ENCODE measurements around the gene HSF4.

HSF4 gene

GRCh38 chr16:67165121-67166078 is 855 bp downstream of the HSF4 start:
- in situ Hi-C loops (cut with HindIII; ENCODE audit: low sequenced_read_pairs): no loop called here

GRCh38 chr16:67166110-67166547 is 1.6 kb downstream of the HSF4 start:
- in situ Hi-C loops (cut with HindIII; ENCODE audit: low sequenced_read_pairs): no loop called here

- in situ Hi-C loops (cut with HindIII; ENCODE audit: low sequenced_read_pairs): no loop called here
These were observed 2.1 kb downstream of the HSF4 start for GRCh38 chr16:67166598-67167168.

GRCh38 chr16:67167588-67167987 is 3.0 kb downstream of the HSF4 start:
- in situ Hi-C loops (cut with HindIII; ENCODE audit: low sequenced_read_pairs): no loop called here

GRCh38 chr16:67169011-67169451 is 4.5 kb downstream of the HSF4 start:
- in situ Hi-C loops (cut with HindIII; ENCODE audit: low sequenced_read_pairs): no loop called here

GRCh38 chr16:67169642-67170167 is 5.2 kb downstream of the HSF4 start:
- in situ Hi-C loops (cut with HindIII; ENCODE audit: low sequenced_read_pairs): no loop called here

- in situ Hi-C loops (cut with HindIII; ENCODE audit: low sequenced_read_pairs): no loop called here
These were observed 5.8 kb downstream of the HSF4 start, which contains the start of gene NOL3 for GRCh38 chr16:67170168-67170948. Gene NOL3 (plus strand): TSS chr16:67170538.

- in situ Hi-C loops (cut with HindIII; ENCODE audit: low sequenced_read_pairs): no loop called here
These were observed 6.6 kb downstream of the HSF4 start for GRCh38 chr16:67170949-67171649.

- in situ Hi-C loops (cut with HindIII; ENCODE audit: low sequenced_read_pairs): no loop called here
These were observed 8.8 kb downstream of the HSF4 start for GRCh38 chr16:67173323-67173722.

GRCh38 chr16:67173808-67174705 is 9.5 kb downstream of the HSF4 start:
- in situ Hi-C loops (cut with HindIII; ENCODE audit: low sequenced_read_pairs): no loop called here

GRCh38 chr16:67174706-67175231 is 10.2 kb downstream of the HSF4 start:
- in situ Hi-C loops (cut with HindIII; ENCODE audit: low sequenced_read_pairs): no loop called here

- in situ Hi-C loops (cut with HindIII; ENCODE audit: low sequenced_read_pairs): no loop called here
These were observed 12.1 kb downstream of the HSF4 start for GRCh38 chr16:67176662-67177061.

- in situ Hi-C loops (cut with HindIII; ENCODE audit: low sequenced_read_pairs): no loop called here
These were observed 13.5 kb downstream of the HSF4 start for GRCh38 chr16:67177743-67178699.

GRCh38 chr16:67179421-67180080 is 15.0 kb downstream of the HSF4 start:
- in situ Hi-C loops (cut with HindIII; ENCODE audit: low sequenced_read_pairs): no loop called here

- in situ Hi-C loops (cut with HindIII; ENCODE audit: low sequenced_read_pairs): no loop called here
These were observed 15.6 kb downstream of the HSF4 start for GRCh38 chr16:67180166-67180565.

- in situ Hi-C loops (cut with HindIII; ENCODE audit: low sequenced_read_pairs): no loop called here
These were observed 16.8 kb downstream of the HSF4 start for GRCh38 chr16:67181346-67181745.

- in situ Hi-C loops (cut with HindIII; ENCODE audit: low sequenced_read_pairs): no loop called here
These were observed 17.7 kb downstream of the HSF4 start for GRCh38 chr16:67182288-67182687.

- in situ Hi-C loops (cut with HindIII; ENCODE audit: low sequenced_read_pairs): no loop called here
These were observed 18.7 kb downstream of the HSF4 start for GRCh38 chr16:67183284-67183626.
